ENCODE results near the gene PRDM10. TPM values are rescaled to one million over a fixed set of nuclear protein-coding genes. Genes with fewer than 3 reads are reported as not detected.

PRDM10 gene
- total and polyA plus RNA-seq, 8 donors = 1.7 to 148 (median 7.0) TPM

DNA sequence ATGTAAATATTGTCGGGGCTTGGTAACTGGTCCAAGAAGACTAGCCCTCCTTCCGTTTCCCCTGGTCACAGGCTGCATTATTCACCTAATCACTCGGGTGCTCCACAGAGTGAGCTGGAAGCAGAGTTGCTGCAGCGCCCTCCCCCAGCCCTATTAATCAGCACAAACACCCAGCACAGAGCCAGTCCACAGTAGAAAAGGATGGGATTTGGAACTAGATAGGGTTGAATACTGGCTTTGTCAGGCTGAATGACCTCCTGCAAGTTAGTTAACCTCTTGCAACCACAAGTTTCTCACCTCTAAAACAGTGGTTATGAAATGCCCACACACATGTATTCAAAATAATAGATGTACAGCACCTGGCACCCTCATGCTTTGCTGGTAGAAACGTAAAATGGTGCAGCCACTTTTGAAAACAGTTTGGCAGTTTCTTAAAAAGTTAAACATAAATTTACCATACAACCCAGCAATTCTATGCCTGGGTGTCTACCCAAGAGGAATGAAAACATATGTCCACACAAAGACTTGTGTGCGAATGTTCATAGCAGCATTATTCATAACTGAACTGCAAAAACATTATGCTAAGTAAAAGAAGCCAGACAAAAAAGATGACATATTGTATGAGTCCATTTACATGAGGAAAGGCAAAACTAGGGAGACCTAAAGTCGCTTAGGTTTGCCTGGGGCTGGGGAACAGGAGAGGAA, 35.4 kb upstream of the PRDM10 start:
- H3K36me3 ChIP-seq = no peaks in the 10 kb centered on the region
- no peaks in the 10 kb centered on the region for H3K4me1 ChIP-seq
- no peak overlapping the region for H3K27ac ChIP-seq
- H3K27me3 ChIP-seq = no peaks in the 10 kb centered on the region
- H3K9me3 ChIP-seq = no peaks in the 10 kb centered on the region
- no peak overlapping the region for H3K4me3 ChIP-seq
- 36 to 48% (median 42%) methylated on average over 7 of the region's 7 CpGs for WGBS, 5 donors
- no peak for TF ChIP-seq EP300 (IDR thresholded peaks at IDR 0.05)
- TF ChIP-seq POLR2A (IDR thresholded peaks at IDR 0.05) = no peak
- TF ChIP-seq POLR2AphosphoS5 (IDR thresholded peaks at IDR 0.05) = no peak
- TF ChIP-seq, protein P1, sequence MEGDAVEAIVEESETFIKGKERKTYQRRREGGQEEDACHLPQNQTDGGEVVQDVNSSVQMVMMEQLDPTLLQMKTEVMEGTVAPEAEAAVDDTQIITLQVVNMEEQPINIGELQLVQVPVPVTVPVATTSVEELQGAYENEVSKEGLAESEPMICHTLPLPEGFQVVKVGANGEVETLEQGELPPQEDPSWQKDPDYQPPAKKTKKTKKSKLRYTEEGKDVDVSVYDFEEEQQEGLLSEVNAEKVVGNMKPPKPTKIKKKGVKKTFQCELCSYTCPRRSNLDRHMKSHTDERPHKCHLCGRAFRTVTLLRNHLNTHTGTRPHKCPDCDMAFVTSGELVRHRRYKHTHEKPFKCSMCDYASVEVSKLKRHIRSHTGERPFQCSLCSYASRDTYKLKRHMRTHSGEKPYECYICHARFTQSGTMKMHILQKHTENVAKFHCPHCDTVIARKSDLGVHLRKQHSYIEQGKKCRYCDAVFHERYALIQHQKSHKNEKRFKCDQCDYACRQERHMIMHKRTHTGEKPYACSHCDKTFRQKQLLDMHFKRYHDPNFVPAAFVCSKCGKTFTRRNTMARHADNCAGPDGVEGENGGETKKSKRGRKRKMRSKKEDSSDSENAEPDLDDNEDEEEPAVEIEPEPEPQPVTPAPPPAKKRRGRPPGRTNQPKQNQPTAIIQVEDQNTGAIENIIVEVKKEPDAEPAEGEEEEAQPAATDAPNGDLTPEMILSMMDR (IDR thresholded peaks at IDR 0.05) = no peak
- intact Hi-C loops (cut with DNase I; ENCODE audit: low total_unique reads) = no loop called here
- DNase-seq = peak in 1 of 2 donors; percentile 15

DNA sequence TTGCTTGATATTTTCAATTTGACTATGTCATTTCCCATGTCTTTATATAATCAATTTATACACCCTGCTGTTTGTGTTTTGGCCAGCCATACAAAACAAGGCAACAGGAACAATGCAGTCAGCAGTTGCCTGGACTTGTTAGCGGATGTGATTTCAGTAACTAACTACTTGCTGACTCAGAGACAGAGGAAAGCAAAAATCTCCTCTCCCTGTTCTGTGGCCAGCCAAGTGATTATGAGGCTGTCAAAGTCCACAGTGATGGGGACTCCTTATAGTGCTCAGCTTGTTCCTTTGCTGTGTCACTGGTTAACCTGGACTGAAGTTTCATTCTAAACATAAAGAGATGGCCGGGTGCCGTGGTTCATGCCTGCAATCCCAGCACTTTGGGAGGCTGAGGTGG, 34.4 kb upstream of the PRDM10 start:
- no peak overlapping the region for H3K4me3 ChIP-seq
- H3K27ac ChIP-seq = no peak overlapping the region
- H3K27me3 ChIP-seq = no peaks in the 10 kb centered on the region
- H3K36me3 ChIP-seq = no peaks in the 10 kb centered on the region
- no peak for TF ChIP-seq POLR2AphosphoS5 (IDR thresholded peaks at IDR 0.05)
- TF ChIP-seq, protein P1 (IDR thresholded peaks at IDR 0.05) = no peak
- TF ChIP-seq EP300 (IDR thresholded peaks at IDR 0.05) = no peak
- TF ChIP-seq POLR2A (IDR thresholded peaks at IDR 0.05) = no peak
- WGBS, 5 donors = 62 to 84% (median 75%) methylated on average over 3 of the region's 3 CpGs
- H3K4me1 ChIP-seq = no peaks in the 10 kb centered on the region
- intact Hi-C loops (cut with DNase I; ENCODE audit: low total_unique reads) = no loop called here
- DNase-seq = peak in 1 of 2 donors; percentile 43
- no peaks in the 10 kb centered on the region for H3K9me3 ChIP-seq

DNA sequence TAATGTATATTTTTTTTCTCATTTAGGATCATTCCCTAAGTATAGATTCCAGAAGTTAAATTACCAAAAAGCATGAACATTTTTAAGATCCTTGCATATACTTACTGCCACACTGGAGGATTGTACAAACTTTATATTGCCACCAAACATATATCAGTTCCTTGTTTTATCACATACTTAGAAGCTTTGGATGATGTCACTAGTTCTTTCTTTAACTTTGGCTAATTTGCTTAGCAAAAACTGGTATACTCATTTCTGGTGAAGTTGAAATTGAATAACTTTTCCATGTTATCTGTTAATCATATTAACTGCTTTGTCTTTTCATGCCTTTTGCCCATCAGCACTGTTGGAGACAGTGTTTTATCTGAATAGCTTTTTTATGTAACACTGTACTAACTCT, 31.6 kb upstream of the PRDM10 start:
- Histone ChIP-seq H3K27me3 (no peaks in the 10 kb centered on the region), H3K4me3 (no peak overlapping the region), H3K27ac (no peak overlapping the region), H3K9me3 (no peaks in the 10 kb centered on the region), H3K4me1 (no peaks in the 10 kb centered on the region), H3K36me3 (no peaks in the 10 kb centered on the region)
- DNase-seq = no peak
- TF ChIP-seq EP300 (IDR thresholded peaks at IDR 0.05) (no peak), POLR2AphosphoS5 (IDR thresholded peaks at IDR 0.05) (no peak), POLR2A (IDR thresholded peaks at IDR 0.05) (no peak)
- TF ChIP-seq, protein P1 (IDR thresholded peaks at IDR 0.05) = no peak
- intact Hi-C loops (cut with DNase I; ENCODE audit: low total_unique reads) = no loop called here

DNA sequence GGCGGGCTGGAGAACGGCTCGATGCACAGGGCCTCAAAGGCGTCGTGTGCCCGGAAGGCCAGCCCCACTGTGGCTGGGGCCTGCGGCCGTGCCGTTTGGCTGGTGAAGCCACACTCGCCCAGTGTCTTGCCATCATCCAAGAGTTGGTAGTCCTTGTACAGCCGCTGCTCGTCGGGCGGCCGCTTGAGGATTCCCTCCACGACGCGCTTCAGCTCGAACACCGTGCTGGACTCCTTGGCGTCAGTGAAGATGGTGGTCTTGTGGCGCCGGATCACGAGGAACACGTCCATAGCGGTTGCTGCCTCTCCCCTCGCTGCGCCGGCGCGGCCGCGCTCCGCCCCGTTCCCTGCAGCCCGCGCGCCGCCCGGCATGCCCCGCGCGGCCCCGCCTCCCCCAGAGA, 30.3 kb upstream of the PRDM10 start:
- no peaks in the 10 kb centered on the region for H3K36me3 ChIP-seq
- no peak overlapping the region for H3K27ac ChIP-seq
- intact Hi-C loops (cut with DNase I; ENCODE audit: low total_unique reads) = no loop called here
- H3K9me3 ChIP-seq = no peaks in the 10 kb centered on the region
- no peak for DNase-seq
- H3K27me3 ChIP-seq = no peaks in the 10 kb centered on the region
- WGBS, 5 donors = 89 to 94% (median 91%) methylated on average over 41 to 44 of the region's 44 CpGs
- H3K4me1 ChIP-seq = no peaks in the 10 kb centered on the region
- no peak overlapping the region for H3K4me3 ChIP-seq
- TF ChIP-seq POLR2A (IDR thresholded peaks at IDR 0.05) (no peak), POLR2AphosphoS5 (IDR thresholded peaks at IDR 0.05) (no peak), EP300 (IDR thresholded peaks at IDR 0.05) (no peak)
- TF ChIP-seq, protein P1 (IDR thresholded peaks at IDR 0.05) = no peak
